GM19238 (cell line): ENCODE data around the gene IFNLR1.
"Not testable (repeated sequence)": the region's sequence is repeated elsewhere in the genome, so short reads cannot be mapped to it uniquely, and the experiment has no call there.

Experiments
- DNase-seq: peaks from one replicate; pipeline ENCODE4 v3.0.0; 2011; ENCODE audit warnings: low spot score; ENCODE audit not compliant: insufficient read length

Gene IFNLR1

GRCh38 chr1:24186993-24187790 is at the start of gene IFNLR1:
IFNLR1 (minus strand) TSS chr1:24187289; CDS start chr1:24187248, 41 bp downstream.
- peak; percentile 55 for DNase-seq

DNA sequence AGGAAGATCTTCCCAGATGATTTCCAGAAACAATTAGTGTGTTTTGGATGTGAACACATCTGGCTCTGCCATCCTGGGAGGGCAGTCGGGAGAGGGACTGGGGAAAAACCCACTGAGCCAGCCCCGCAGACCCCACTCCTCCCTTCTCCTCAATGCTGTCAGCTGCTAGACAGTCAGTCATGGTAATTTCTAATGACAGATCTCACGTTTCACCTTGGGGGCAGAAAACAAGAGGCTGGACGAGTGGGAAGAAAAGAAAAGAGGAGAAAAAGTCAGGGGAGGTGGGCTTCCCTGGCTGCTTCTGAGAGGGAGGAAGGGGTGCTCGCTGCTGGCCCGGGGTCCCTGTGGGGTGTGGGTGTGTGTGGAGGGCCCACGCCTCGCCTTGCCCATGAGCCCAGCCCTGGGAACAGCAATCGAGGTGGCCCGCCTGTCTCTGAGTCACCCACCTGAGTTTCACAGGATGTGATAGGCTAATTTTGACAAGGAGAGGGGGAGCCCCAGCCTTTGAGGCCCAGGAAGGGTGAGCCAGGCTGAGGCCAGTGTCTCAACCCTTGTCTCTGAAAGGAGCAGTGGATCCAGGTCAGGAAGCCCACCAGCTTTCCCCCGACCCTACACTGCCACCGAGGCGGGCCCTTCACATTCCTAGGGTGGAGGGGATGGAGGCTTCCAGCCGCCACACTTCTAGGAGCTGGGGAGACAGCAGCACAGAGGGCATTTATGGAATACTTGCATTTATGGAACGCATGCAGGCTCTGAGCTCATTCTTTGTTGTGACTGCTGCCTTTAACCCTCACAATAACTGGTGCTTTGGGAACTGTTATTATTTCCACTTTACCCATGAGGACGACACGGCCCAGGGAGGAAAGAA is 49.1 kb upstream of the IFNLR1 start:
- peak; percentile 23 for DNase-seq

DNA sequence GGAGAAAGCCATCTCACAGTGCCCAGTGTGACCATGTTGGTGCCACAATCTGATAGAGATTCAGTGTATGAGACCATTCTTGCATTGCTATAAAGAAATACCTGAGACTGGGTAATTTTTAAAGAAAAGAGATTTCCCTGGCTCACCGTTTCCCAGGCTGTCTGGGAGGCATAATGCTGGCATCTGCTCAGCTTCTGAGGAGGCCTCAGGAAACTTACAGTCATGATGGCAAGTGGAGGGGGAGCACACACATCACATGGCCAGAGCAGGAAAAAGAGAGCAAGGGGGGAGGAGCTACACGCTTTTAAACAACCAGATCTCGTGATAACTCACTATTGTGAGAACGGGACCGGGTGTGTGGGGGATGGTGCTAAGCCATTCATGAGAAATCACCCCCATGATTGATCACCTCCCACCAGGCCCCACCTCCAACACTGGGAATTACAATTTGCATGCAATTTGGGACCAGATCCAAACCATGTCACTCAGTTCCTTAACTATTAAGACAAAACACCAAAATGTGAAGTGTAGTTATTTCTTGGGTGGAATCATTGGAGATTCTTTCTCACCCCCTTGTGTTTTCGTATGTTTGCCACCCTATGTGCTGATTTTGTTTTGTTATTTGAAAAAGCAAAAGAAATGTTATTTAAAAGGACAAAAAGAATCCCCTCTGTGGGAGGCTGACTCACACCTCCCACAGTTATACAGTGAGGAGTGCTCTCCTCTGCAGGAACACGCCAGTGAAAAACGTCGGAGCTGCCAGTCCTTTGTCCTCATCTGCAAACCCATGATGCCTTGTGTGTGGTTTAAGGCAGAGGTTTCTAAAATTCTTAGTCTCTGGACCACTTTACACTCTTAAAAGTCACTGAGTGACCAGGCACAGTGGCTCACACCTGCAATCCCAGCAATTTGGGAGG is 46.9 kb upstream of the IFNLR1 start:
- no peak for DNase-seq

- DNase-seq, result no peak
These were observed 44.6 kb upstream of the IFNLR1 start for GRCh38 chr1:24231701-24232100.

- no peak for DNase-seq
These were observed 41.2 kb upstream of the IFNLR1 start for GRCh38 chr1:24228311-24228710.

- no peak for DNase-seq
These were observed 39.7 kb upstream of the IFNLR1 start for GRCh38 chr1:24226749-24227148.

DNA sequence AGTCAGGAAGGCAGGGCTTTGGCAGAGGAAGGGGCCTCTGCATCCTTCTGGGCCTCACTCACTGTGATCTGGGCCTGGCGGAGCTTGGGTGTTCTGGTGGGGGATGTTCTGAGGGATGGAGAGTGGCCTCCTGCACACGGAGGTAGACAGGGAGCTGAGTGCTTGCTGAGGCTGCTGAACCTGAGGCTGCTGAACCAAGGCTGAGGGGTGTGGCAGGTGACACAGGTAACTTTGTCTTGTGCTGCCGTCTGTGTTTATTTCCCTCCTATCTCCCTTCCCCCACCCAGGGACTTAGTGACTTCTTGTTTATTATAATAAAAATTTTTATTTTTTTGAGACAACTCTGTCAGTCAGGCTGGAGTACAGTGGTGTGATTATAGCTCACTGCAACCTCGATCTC is 37.7 kb upstream of the IFNLR1 start:
- no peak for DNase-seq

DNA sequence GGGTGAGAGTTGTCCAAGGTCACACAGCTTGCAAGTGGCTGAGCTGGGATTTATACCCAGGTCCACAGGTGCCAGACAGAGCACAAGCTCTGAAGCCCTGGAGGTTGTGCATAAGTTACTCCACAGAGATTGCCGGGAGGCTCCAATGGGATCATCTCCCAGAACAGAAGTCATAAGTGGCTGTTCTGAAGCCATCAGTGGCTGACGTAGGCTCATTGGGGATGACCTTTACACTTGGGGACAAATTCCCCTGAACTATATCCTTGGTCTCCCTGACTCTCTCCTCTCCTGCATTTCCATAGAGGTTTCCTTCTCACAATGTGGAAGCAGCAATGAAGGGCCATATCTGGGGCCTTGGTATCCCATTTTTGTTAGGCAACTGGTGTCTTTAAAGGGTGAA is 37.0 kb upstream of the IFNLR1 start:
- no peak for DNase-seq

GRCh38 chr1:24222793-24223192 is 35.7 kb upstream of the IFNLR1 start:
- no peak for DNase-seq

GRCh38 chr1:24222008-24222605 is 35.0 kb upstream of the IFNLR1 start:
- no peak for DNase-seq

DNA sequence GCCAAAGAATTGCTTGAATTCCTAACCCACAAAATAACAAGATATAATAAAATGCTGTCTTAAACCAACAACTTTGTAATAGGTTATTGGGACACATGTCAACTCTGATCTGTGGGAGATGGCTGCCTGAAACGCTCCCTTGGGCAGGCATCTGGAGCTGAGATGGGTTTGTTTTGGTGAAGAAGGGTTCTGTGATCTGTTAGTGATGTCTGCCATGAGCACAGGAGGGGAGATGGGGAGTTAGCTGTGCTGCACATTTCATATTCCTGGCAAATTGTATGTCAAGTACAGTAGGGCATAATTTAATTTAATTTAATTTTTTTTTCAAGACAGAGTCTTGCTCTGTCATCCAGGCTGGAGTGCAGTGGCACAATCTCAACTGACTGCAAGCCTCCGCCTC is 34.2 kb upstream of the IFNLR1 start:
- DNase-seq, result no peak

- no peak for DNase-seq
These were observed 29.4 kb upstream of the IFNLR1 start for GRCh38 chr1:24216276-24217074.

DNA sequence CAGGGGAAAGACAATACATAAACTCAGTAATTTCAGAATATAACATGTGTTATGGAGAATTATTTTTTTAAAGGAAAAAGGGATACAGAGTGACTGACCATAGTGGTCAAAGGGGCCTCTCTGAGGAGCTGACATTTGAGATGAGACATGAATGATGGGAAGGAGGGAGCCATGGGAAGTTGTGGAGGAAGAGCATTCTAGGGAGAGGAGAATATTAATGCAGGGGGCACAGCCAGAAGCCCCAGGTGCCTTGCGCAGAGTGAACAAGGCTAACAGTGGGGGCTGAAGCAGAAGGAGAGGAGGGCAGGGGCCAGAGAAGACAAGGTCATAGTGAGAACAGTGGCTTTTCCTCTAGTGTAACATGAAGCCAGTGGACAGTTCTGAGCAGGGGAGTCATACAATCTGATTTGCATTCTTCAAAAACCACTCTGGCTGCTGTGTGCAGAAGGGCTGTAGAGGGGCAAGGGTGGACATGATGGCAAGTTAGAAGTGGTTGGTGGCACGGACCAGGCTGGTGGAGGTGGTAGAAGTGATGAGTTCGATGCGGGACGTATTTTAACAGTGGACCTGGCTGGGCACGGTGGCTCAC is 28.2 kb upstream of the IFNLR1 start:
- DNase-seq, result no peak

DNA sequence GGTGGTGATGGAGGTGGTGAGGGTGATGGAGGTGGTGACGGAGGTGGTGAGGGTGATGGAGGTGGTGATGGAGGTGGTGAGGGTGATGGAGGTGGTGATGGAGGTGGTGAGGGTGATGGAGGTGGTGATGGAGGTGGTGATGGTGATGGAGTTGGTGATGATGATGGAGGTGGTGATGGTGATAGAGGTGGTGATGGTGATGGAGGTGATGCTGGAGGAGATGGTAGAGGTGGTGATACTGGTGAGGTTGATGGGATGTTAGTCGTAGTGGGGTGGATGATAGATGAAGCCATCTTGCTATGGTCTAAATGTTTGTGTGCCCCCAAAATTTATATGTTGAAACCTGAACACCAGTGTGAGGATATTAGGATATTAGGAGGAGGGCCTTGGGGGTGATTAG is 25.3 kb upstream of the IFNLR1 start:
- DNase-seq, result no peak

- no peak for DNase-seq
These were observed 23.1 kb upstream of the IFNLR1 start for GRCh38 chr1:24210195-24210627.

GRCh38 chr1:24209097-24209496 is 22.0 kb upstream of the IFNLR1 start:
- DNase-seq, result no peak

- DNase-seq, result no peak
These were observed 20.6 kb upstream of the IFNLR1 start for GRCh38 chr1:24207709-24208108.

- not testable (repeated sequence) for DNase-seq
These were observed 20.3 kb upstream of the IFNLR1 start for GRCh38 chr1:24207395-24207687.

DNA sequence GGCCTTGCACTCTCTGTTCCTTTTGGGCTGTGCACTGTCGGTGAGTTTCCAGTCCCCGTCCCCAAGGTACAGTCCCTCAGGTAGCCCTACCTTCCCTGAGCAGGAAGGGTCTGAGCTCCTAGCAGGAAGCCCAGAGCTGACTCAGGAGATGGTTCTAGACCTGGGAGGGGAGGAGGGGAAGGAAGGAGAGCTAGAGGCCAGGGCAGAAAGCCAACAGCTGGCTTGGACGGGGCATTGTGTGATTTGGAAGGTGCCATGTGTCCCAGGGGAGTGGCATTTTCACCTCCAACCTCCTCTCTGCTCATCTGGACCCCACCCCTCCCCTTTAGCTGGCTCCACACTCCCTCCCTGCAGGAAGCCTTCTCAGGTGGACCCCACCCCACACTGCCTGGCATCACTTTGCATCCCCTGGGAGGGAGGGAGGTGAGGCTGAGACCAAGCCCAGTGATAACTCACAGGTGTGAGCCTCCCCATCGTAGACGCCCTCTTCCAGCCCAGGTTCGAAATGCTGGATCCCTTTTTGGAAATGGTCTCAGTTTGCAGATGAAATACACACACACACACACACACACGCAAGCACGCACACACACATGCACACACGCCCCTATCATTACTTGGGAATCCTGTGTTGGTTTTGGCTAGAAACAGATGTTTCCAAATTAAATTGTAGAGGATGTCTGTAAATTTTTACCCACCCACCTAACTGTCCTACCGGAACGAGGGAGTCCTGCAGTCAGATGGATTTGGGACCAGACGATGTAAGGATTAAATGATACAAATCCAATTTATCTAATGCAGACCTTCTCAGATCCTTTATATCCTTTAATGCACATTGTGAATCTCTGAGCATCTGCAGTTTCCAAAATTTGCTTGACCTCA is 19.7 kb upstream of the IFNLR1 start:
- DNase-seq, result no peak
